MM.1S (cell line): Measurements from ENCODE around the gene MYBPHL.

ENCODE experiments used
- DNase-seq: peaks from one replicate; pipeline ENCODE4 v3.0.0-alpha.2; 2015
- H2AFZ ChIP-seq: fragments of 300-600 bp; sonication (generic); 2 replicates; pipeline ENCODE4 v1.6.0; 2016; ENCODE audit warnings: antibody characterized with exemption, low read length
- H3F3A ChIP-seq: fragments of 300-600 bp; sonication (generic); 2 replicates; pipeline ENCODE4 v1.6.1; 2016; ENCODE audit warnings: mild to moderate bottlenecking, antibody characterized with exemption, low read length, moderate library complexity, mixed read lengths; ENCODE audit not compliant: insufficient read depth
- H3K27ac ChIP-seq: fragments of 300-600 bp; sonication (generic); 2 replicates; pipeline ENCODE4 v1.5.1; 2016; ENCODE audit warnings: mild to moderate bottlenecking, low read length
- H3K27me3 ChIP-seq: fragments of 300-600 bp; sonication (generic); replicated peaks from 2 replicates; pipeline ENCODE4 v1.6.0; 2016; ENCODE audit warnings: low read length; ENCODE audit not compliant: insufficient read depth
- H3K36me3 ChIP-seq: fragments of 300-600 bp; sonication (generic); replicated peaks from 2 replicates; pipeline ENCODE4 v1.6.1; 2016; ENCODE audit warnings: mild to moderate bottlenecking, low read length, mixed read lengths; ENCODE audit not compliant: insufficient read depth
- H3K4me1 ChIP-seq: fragments of 300-600 bp; sonication (generic); 2 replicates; pipeline ENCODE4 v1.6.1; 2016; ENCODE audit warnings: low read length, mixed read lengths
- H3K4me2 ChIP-seq: fragments of 300-600 bp; sonication (generic); 2 replicates; pipeline ENCODE4 v1.6.0; 2016; ENCODE audit warnings: low read depth, low read length
- H3K4me3 ChIP-seq: fragments of 300-600 bp; sonication (generic); 2 replicates; pipeline ENCODE4 v1.5.1; 2016; ENCODE audit warnings: low read length, mixed read lengths
- H3K79me2 ChIP-seq: fragments of 300-600 bp; sonication (generic); 2 replicates; pipeline ENCODE4 v1.6.1; 2016; ENCODE audit warnings: mixed run types, low read length, mixed read lengths
- H3K9ac ChIP-seq: fragments of 300-600 bp; sonication (generic); 2 replicates; pipeline ENCODE4 v1.6.1; 2016; ENCODE audit warnings: low read length, mixed read lengths
- H3K9me2 ChIP-seq: fragments of 300-600 bp; sonication (generic); replicated peaks from 2 replicates; pipeline ENCODE4 v1.6.1; 2016; ENCODE audit warnings: mild to moderate bottlenecking, low read length, mixed read lengths; ENCODE audit not compliant: insufficient read depth
- H3K9me3 ChIP-seq: fragments of 300-600 bp; sonication (generic); replicated peaks from 2 replicates; pipeline ENCODE4 v1.6.1; 2016; ENCODE audit warnings: mild to moderate bottlenecking, low read length, mixed read lengths; ENCODE audit not compliant: insufficient read depth
- H4K20me1 ChIP-seq: fragments of 300-600 bp; sonication (generic); 2 replicates; pipeline ENCODE4 v1.6.1; 2016; ENCODE audit warnings: mild to moderate bottlenecking, low read length, moderate library complexity, mixed read lengths; ENCODE audit not compliant: insufficient read depth
- CTCF ChIP-seq: fragments of 300-600 bp; sonication (generic); IDR thresholded peaks from 2 replicates; pipeline ENCODE4 v1.5.1; 2016; ENCODE audit warnings: antibody characterized with exemption, low read length, mixed read lengths
- EZH2 ChIP-seq: fragments of 300-600 bp; sonication (generic); optimal IDR thresholded peaks from 2 replicates; pipeline ENCODE3; 2017; ENCODE audit warnings: low read depth, mild to moderate bottlenecking, antibody characterized with exemption, low read length, mixed read lengths
- EZH2phosphoT487 ChIP-seq: fragments of 300-600 bp; sonication (generic); IDR thresholded peaks from 2 replicates; pipeline ENCODE4 v1.6.1; 2018; ENCODE audit warnings: antibody characterized with exemption, low read length

MYBPHL gene

GRCh38 chr1:109249654-109250401, 57.0 kb downstream of the MYBPHL start:
- no peaks in the 10 kb centered on the region for H4K20me1 ChIP-seq
- no peak overlapping the region for H3K27ac ChIP-seq
- peak overlapping the region; percentile 39; the same call in 1 of the 2 replicates for H3K4me2 ChIP-seq
- H3K79me2 ChIP-seq = no peaks in the 10 kb centered on the region
- H3K4me3 ChIP-seq = no peak overlapping the region
- H2AFZ ChIP-seq = no peak overlapping the region
- no peak overlapping the region for H3K9ac ChIP-seq
- no peaks in the 10 kb centered on the region for H3K9me2 ChIP-seq
- TF ChIP-seq CTCF (no peak), EZH2phosphoT487 (no peak), EZH2 (no peak)
- no peaks in the 10 kb centered on the region for H3K9me3 ChIP-seq
- H3K4me1 ChIP-seq = no peaks in the 10 kb centered on the region
- no peaks in the 10 kb centered on the region for H3K27me3 ChIP-seq
- H3K36me3 ChIP-seq = no peaks in the 10 kb centered on the region
- H3F3A ChIP-seq = no peaks in the 10 kb centered on the region
- no peak for DNase-seq

GRCh38 chr1:109248797-109249629, 57.8 kb downstream of the MYBPHL start, which contains the start of gene CELSR2:
CELSR2 (plus strand) TSS chr1:109249539; CDS start chr1:109250080, 541 bp downstream.
- Histone ChIP-seq H3K4me1 (no peaks in the 10 kb centered on the region), H3K36me3 (no peaks in the 10 kb centered on the region), H3K27ac (no peak within 1 kb of the TSS), H3F3A (no peaks in the 10 kb centered on the region), H3K79me2 (no peaks in the 10 kb centered on the region), H3K4me2 (peak within 1 kb of the TSS; percentile 52; the same call in 1 of the 2 replicates), H3K9me2 (no peaks in the 10 kb centered on the region), H2AFZ (peak within 1 kb of the TSS; percentile 58), H3K9ac (no peak within 1 kb of the TSS), H4K20me1 (no peaks in the 10 kb centered on the region), H3K9me3 (no peaks in the 10 kb centered on the region), H3K4me3 (no peak within 1 kb of the TSS), H3K27me3 (no peaks in the 10 kb centered on the region)
- TF ChIP-seq EZH2phosphoT487 (no peak), CTCF (no peak)
- DNase-seq = peak; percentile 62

- Histone ChIP-seq H3K9ac (no peak overlapping the region), H3K79me2 (no peaks in the 10 kb centered on the region), H3K36me3 (no peaks in the 10 kb centered on the region), H3K4me2 (no peak overlapping the region), H3K4me3 (no peak overlapping the region), H3K27ac (no peak overlapping the region), H4K20me1 (no peaks in the 10 kb centered on the region), H3F3A (no peaks in the 10 kb centered on the region), H2AFZ (no peak overlapping the region), H3K9me3 (no peaks in the 10 kb centered on the region), H3K9me2 (no peaks in the 10 kb centered on the region), H3K4me1 (no peaks in the 10 kb centered on the region), H3K27me3 (no peaks in the 10 kb centered on the region)
- DNase-seq = no peak
- TF ChIP-seq EZH2phosphoT487 (no peak), EZH2 (no peak)
Measured at GRCh38 chr1:109248444-109248796, 58.4 kb downstream of the MYBPHL start.
